Measurements from ENCODE around the gene AARS2.

- no peak for TF ChIP-seq CTCF (IDR thresholded peaks at IDR 0.05)
- TF ChIP-seq POLR2A (IDR thresholded peaks at IDR 0.05), result no peak
Observed at GRCh38 chr6:44327096-44327495, 13.9 kb upstream of the AARS2 start.

Data from uterus (tissue), 2 donors.